Duodenal mucosa (tissue), 2 donors: ENCODE results near the gene CPD.

Experiments used
- H3K27ac ChIP-seq: one replicate; pipeline ENCODE4 v1.7.0; 2013; ENCODE audit warnings: low read depth, low read length
- H3K27me3 ChIP-seq, 2 donors: one replicate each; pipeline ENCODE4 v1.7.0; 2013; ENCODE audit warnings: low read length in 2 of 2, control low read depth in 1 of 2; ENCODE audit not compliant: insufficient read depth in 2 of 2, control insufficient read depth in 1 of 2
- H3K36me3 ChIP-seq, 2 donors: one replicate each; pipeline ENCODE4 v1.7.0; 2013; ENCODE audit warnings: low read length in 2 of 2, control low read depth in 1 of 2; ENCODE audit not compliant: insufficient read depth in 2 of 2, control insufficient read depth in 1 of 2
- H3K4me1 ChIP-seq, 2 donors: one replicate each; pipeline ENCODE4 v1.7.0; 2013; ENCODE audit warnings: low read length in 2 of 2, control low read depth in 1 of 2; ENCODE audit not compliant: insufficient read depth in 2 of 2, control insufficient read depth in 1 of 2
- H3K4me3 ChIP-seq, 2 donors: one replicate each; pipeline ENCODE4 v1.7.0; 2013; ENCODE audit warnings: low read length in 2 of 2, low read depth in 1 of 2
- H3K9ac ChIP-seq, 2 donors: one replicate each; pipeline ENCODE4 v1.7.0; 2013; ENCODE audit warnings: low read length in 2 of 2, low read depth in 1 of 2
- H3K9me3 ChIP-seq, 2 donors: one replicate each; pipeline ENCODE4 v1.7.0; 2013; ENCODE audit warnings: low read length in 2 of 2, control low read depth in 1 of 2; ENCODE audit not compliant: control insufficient read depth in 1 of 2

The CPD gene

DNA sequence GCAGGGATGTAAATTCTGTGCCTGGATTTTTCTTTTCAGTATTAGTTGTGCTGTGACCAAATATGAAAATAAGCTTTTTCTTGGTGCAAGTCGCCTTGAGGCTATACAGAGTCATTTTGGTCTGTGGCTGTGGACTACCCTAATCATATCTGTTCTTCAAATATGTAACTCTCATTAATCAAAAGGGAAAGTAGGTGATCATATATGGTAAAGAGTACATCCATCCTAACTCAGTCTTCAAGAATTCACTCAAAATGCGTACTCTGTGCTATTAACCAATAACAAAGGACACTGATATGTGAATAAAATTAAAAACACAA is 2.6 kb downstream of the CPD start:
- peaks cover 0 to 11% of the 10 kb centered on the region in 2 donors for H3K36me3 ChIP-seq
- H3K4me1 ChIP-seq, result peaks cover 5 to 40% of the 10 kb centered on the region in 2 donors
- H3K9me3 ChIP-seq, result no peaks in the 10 kb centered on the region
- H3K9ac ChIP-seq, result no peak overlapping the region
- no peak overlapping the region for H3K27ac ChIP-seq
- peak overlapping the region; percentile 43 to 81 for H3K4me3 ChIP-seq
- H3K27me3 ChIP-seq, result no peaks in the 10 kb centered on the region

DNA sequence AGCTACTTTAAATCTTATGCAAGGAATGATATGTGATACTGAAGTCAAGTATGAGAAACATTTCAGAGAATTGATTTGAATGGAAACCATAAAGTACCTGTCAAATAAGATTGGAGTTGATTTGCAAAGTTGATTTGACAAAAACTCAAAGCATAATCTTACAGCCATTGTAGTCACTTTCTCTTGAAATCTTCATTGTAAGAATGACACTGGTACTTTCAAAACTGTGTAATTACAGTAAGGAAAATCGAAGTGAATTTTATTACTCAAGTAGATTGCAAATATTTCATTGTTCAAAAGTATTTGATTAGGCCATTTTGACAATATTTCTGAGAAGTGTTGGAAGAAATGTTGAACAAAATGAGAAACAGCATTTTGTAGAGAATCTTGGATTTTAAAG is 3.6 kb downstream of the CPD start:
- Histone ChIP-seq H3K4me1 (peaks cover 5 to 30% of the 10 kb centered on the region in 2 donors), H3K27me3 (no peaks in the 10 kb centered on the region), H3K27ac (no peak overlapping the region), H3K9ac (no peak overlapping the region), H3K36me3 (peaks cover 0 to 14% of the 10 kb centered on the region in 2 donors), H3K4me3 (no peak overlapping the region), H3K9me3 (no peaks in the 10 kb centered on the region)

DNA sequence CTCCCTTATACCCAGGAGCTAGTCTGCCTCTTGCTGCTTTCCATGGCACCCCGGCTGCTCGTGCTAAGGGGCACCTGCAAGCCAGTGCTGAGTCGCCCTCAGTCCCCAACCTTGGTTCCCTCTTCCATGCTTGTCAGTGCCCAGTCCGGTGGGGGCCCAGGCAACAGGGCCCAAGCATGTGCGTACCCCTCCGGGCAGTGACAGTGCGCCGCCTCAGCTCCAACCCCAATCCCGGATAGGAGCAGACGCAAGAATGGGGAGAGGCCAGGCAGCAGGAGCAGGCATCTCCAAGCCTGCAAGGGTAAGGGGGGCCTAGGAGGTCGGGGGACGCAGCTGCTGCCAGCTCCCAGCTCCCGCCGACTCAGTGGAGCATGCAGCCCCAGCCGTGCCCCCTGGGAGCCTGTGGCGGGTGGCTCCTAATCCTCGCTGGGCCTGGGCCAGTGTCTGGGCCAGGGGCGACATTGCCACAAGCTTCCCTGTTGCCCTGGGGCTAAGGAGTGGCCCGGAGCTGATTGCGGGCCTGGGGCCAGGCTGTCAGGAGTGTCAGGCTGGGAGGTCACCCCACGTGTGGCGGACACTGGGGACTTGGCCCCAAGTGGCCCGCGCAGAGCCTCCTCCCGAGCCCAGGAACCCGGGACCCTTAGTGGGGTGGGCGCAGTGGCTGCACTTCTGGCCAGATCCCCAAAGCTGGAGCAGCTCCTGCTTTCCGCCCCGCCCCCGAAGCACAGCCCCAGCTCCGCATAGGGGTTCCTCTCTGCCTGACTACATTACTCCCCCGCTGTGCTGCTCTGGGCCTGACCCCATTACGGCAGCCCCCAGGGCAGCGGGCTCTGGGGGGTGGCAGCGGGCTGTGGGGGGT is 9.8 kb downstream of the CPD start:
- no peak overlapping the region for H3K9ac ChIP-seq
- no peaks in the 10 kb centered on the region for H3K9me3 ChIP-seq
- H3K36me3 ChIP-seq, result peaks cover 0 to 24% of the 10 kb centered on the region in 2 donors
- H3K4me1 ChIP-seq, result no peaks in the 10 kb centered on the region
- no peak overlapping the region for H3K4me3 ChIP-seq
- no peak overlapping the region for H3K27ac ChIP-seq
- no peaks in the 10 kb centered on the region for H3K27me3 ChIP-seq

DNA sequence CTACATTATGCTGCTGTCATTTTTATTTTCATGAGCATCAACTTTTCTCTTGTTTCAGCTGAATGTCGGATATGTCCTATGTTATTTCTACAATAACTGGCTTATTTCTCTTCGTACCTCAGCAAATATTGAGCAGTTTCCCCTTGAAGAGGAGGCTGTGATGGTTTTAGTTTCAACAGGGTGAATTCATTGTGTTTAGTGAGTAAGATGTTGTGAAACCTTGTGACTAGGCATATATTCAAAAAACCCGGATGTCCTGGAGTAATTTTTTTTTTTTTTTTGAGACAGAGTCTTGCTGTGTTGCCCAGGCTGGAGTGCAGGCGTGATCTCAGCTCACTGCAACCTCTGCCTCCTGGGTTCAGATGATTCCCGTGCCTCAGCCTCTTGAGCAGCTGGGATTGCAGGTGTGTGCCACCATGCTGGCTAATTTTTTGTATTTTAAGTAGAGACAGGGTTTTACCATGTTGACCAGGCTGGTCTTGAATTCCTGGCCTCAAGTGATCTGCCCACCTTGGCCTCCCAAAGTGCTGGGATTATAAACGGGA is 11.1 kb downstream of the CPD start:
- Histone ChIP-seq H3K36me3 (peaks cover 0 to 24% of the 10 kb centered on the region in 2 donors), H3K4me1 (peaks cover 0 to 2% of the 10 kb centered on the region in 2 donors), H3K9ac (no peak overlapping the region), H3K27ac (no peak overlapping the region), H3K4me3 (no peak overlapping the region), H3K9me3 (no peaks in the 10 kb centered on the region), H3K27me3 (no peaks in the 10 kb centered on the region)

DNA sequence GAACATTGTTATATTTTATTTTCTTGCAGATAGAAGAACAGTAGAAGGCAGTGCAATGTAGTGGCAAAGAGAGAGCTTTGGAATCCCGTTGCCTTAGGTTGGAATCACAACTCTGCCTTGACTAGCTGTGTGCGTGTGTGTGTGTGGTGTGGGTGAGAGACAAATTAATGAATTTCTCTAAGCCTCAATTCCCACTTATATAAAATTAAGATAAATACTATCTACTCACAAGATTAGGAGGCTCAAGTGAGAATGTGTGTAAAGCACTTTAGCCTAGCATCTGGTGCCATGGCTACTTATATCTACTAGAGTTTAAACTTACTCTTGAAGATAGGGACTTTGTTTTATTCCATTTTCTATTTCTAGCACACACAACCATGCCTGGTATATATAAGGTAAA is 12.8 kb downstream of the CPD start:
- Histone ChIP-seq H3K9ac (no peak overlapping the region), H3K27ac (no peak overlapping the region), H3K9me3 (no peaks in the 10 kb centered on the region), H3K4me1 (peaks cover 0 to 17% of the 10 kb centered on the region in 2 donors), H3K36me3 (peaks cover 0 to 11% of the 10 kb centered on the region in 2 donors), H3K27me3 (no peaks in the 10 kb centered on the region), H3K4me3 (no peak overlapping the region)

DNA sequence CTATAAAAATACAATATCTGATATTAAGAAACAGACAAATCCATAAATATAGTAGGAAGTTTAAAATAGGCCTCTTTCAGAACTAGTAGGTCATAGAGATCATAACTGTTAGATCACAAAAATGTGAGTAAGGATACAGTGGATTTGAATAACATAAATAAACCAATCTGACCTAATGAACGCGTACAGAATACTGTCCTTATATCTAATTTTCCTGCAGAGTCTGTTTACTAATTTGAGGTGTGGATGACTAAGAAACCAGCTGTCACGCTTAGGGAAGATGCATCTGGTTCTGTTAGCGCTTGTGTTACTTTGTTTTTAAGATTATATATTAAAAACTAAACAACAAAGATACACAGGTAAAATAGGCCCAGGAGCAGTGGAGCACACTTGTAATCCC is 14.8 kb downstream of the CPD start:
- peaks cover 0 to 20% of the 10 kb centered on the region in 2 donors for H3K4me1 ChIP-seq
- H3K9me3 ChIP-seq, result no peaks in the 10 kb centered on the region
- no peak overlapping the region for H3K4me3 ChIP-seq
- no peaks in the 10 kb centered on the region for H3K27me3 ChIP-seq
- no peak overlapping the region for H3K27ac ChIP-seq
- no peak overlapping the region for H3K9ac ChIP-seq
- peaks cover 0 to 5% of the 10 kb centered on the region in 2 donors for H3K36me3 ChIP-seq

DNA sequence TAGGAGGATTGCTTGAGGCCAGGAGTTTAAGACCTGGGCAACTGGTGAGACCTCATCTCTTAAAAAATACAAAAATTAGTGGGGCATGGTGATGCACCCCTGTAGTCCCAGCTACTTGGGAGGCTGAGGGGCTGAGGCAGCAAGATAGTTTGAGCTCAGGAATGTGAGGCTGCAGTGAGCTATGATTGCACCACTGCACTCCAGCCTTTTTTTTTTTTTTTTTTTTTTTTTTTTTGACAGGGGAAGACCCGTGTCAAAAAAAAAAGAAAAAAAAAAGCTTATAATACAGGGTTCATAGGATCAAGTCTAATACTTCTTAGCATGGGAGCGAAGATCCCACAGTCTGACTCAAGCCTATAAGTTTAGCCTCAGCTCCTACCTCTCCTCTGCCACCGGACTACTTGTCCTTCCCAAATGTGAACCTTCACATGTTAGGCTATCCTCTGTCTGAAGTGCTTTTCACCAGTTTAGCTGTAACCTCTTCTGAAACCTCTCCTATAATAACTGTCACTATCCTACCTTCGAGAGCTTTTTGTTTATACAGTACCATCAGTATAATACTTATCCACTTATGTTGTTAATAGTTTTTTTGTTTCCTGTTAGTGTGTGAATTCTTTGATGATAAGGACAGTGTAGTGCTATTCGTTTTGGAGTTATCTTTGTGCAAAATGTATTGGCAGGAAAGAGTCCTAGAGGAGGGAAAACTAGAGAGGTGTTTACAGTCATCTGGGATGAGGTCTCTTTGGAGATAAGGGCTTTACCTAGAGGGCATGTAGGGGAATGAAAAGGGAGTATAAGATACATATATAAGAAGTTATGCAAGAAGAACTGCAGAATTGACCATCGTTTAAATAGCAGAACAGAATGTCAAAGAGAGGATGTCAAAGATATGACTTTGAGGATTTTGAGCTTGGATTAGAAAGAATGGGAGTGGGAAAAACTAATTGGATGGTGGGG is 15.5 kb downstream of the CPD start:
- H3K27me3 ChIP-seq, result no peaks in the 10 kb centered on the region
- peaks cover 0 to 5% of the 10 kb centered on the region in 2 donors for H3K36me3 ChIP-seq
- H3K9ac ChIP-seq, result no peak overlapping the region
- peaks cover 0 to 20% of the 10 kb centered on the region in 2 donors for H3K4me1 ChIP-seq
- no peak overlapping the region for H3K27ac ChIP-seq
- no peak overlapping the region for H3K4me3 ChIP-seq
- no peaks in the 10 kb centered on the region for H3K9me3 ChIP-seq

DNA sequence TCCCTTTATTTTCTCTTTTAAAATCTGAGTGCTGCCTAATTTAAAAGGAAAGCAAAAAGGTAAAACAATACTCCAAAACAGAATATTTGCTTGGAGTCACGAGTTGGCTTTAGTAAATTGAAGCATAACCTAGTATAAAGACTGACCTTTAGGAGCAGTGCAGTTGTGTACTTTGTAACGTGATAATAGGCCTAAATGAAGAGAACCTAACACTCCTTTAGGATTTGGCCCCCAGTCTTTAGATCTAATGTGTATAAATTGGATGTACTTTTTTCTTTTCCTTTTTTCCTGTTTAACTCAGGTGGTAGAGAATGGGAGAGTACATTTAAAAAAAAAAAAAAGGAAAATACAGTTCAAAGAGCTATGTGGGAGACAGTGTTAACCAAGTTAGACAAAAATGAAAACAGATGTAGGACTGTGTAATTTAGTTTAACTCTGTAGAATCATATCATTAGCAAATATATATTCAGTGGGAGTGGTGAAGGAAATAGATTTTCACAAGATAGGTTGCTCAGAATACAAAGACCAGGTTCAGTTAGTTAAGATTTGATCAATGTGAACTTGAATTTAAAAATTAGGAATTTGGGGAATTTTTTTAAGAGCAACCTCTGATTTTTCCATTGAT is 16.8 kb downstream of the CPD start:
- Histone ChIP-seq H3K9me3 (no peaks in the 10 kb centered on the region), H3K27ac (no peak overlapping the region), H3K4me1 (peaks cover 0 to 20% of the 10 kb centered on the region in 2 donors), H3K4me3 (no peak overlapping the region), H3K9ac (no peak overlapping the region), H3K27me3 (no peaks in the 10 kb centered on the region), H3K36me3 (peaks cover 0 to 2% of the 10 kb centered on the region in 2 donors)

DNA sequence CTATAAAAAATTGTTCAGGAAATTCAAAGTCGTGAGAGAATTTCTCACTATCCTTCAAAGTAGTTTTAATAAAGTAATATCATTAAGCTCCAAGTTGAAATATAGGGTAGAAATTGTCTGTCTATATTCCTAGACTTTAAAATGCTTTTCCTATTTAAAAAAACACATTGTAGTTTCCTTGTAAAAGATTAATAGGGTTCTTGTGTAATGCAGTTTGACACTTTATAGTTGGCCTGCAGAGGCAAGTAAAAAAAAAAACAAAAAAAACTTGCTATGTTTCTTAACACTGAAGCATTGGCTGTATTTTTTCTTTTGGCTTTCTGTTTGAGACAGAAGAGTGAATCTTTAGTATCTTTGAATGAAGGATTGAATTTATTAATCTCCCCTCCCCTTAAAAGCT is 17.4 kb downstream of the CPD start:
- H3K27ac ChIP-seq, result no peak overlapping the region
- H3K9me3 ChIP-seq, result no peaks in the 10 kb centered on the region

More for the DNA sequence above, 17.4 kb downstream of the CPD start:
- H3K4me3 ChIP-seq, result no peak overlapping the region
- H3K27me3 ChIP-seq, result no peaks in the 10 kb centered on the region
- no peaks in the 10 kb centered on the region for H3K36me3 ChIP-seq
- H3K4me1 ChIP-seq, result peaks cover 0 to 20% of the 10 kb centered on the region in 2 donors
- no peak overlapping the region for H3K9ac ChIP-seq
